ENCODE results near the gene SIRPB2. TPM values are rescaled to one million over a fixed set of nuclear protein-coding genes. Genes with fewer than 3 reads are reported as not detected.

The SIRPB2 gene
- total and polyA plus RNA-seq, 7 donors, result 0.18 to 1.8 (median 1.1) TPM

- no peak overlapping the region for H3K27ac ChIP-seq
- H3K9me3 ChIP-seq, result no peaks in the 10 kb centered on the region
- H3K4me1 ChIP-seq, result no peaks in the 10 kb centered on the region
- no peaks in the 10 kb centered on the region for H3K36me3 ChIP-seq (ENCODE audit: insufficient read depth in 1 of 2, low read depth in 1 of 2)
- no peak overlapping the region for H3K4me3 ChIP-seq
- intact Hi-C loops (cut with DNase I), result no loop called here
- H3K27me3 ChIP-seq (ENCODE audit: insufficient read depth in 3 of 3, low read length in 2 of 3), result no peaks in the 10 kb centered on the region
- TF ChIP-seq, protein P1, sequence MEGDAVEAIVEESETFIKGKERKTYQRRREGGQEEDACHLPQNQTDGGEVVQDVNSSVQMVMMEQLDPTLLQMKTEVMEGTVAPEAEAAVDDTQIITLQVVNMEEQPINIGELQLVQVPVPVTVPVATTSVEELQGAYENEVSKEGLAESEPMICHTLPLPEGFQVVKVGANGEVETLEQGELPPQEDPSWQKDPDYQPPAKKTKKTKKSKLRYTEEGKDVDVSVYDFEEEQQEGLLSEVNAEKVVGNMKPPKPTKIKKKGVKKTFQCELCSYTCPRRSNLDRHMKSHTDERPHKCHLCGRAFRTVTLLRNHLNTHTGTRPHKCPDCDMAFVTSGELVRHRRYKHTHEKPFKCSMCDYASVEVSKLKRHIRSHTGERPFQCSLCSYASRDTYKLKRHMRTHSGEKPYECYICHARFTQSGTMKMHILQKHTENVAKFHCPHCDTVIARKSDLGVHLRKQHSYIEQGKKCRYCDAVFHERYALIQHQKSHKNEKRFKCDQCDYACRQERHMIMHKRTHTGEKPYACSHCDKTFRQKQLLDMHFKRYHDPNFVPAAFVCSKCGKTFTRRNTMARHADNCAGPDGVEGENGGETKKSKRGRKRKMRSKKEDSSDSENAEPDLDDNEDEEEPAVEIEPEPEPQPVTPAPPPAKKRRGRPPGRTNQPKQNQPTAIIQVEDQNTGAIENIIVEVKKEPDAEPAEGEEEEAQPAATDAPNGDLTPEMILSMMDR (IDR thresholded peaks at IDR 0.05), result no peak
- 59 to 66% (median 63%) methylated on average over 5 of the region's 5 CpGs for WGBS, 3 donors
- ATAC-seq, result no peak
- DNase-seq, result no peak
These were observed 25.8 kb upstream of the SIRPB2 start for GRCh38 chr20:1517010-1517409.

- 79 to 88% (median 87%) methylated on average over 1 of the region's 1 CpG for WGBS, 3 donors
- Histone ChIP-seq H3K4me1 (no peaks in the 10 kb centered on the region), H3K4me3 (no peak overlapping the region), H3K27me3 (ENCODE audit: insufficient read depth in 3 of 3, low read length in 2 of 3) (peaks cover 0 to 3% (median 0%) of the 10 kb centered on the region in 3 donors), H3K27ac (no peak overlapping the region), H3K36me3 (ENCODE audit: insufficient read depth in 1 of 2, low read depth in 1 of 2) (no peaks in the 10 kb centered on the region), H3K9me3 (no peaks in the 10 kb centered on the region)
- TF ChIP-seq, protein P1 (IDR thresholded peaks at IDR 0.05), result no peak
- DNase-seq (no peak), ATAC-seq (no peak)
- intact Hi-C loops (cut with DNase I), result no loop called here
These were observed 22.6 kb upstream of the SIRPB2 start for GRCh38 chr20:1513801-1514200.

DNA sequence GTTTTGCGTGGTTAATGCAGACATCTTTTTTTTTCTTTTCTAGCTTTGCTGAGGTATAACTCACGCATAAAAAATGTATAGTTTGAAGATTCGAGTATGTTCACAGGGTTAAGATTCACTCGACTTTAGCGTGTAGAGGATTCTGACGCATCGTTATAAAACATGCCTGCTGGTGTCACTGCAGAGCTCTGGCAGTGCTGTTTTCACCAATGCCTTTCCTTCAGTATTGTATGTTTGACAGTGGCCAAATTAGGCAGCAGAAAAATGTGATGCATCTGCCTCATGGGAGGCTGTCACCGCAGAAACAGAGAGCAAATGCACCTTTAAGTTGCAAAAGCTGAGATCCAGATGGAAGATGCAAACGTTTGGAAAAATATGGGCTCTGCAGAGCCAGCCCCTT, 18.0 kb upstream of the SIRPB2 start:
- TF ChIP-seq, protein P1 (IDR thresholded peaks at IDR 0.05), result peak; percentile 9
- DNase-seq, result no peak

GRCh38 chr20:1508574-1508973, 17.4 kb upstream of the SIRPB2 start:
- no peak overlapping the region for H3K27ac ChIP-seq
- intact Hi-C loops (cut with DNase I), result no loop called here
- H3K4me1 ChIP-seq, result no peaks in the 10 kb centered on the region
- no peak for DNase-seq
- H3K36me3 ChIP-seq (ENCODE audit: insufficient read depth in 1 of 2, low read depth in 1 of 2), result no peaks in the 10 kb centered on the region
- H3K9me3 ChIP-seq, result no peaks in the 10 kb centered on the region
- ATAC-seq, result no peak
- H3K27me3 ChIP-seq (ENCODE audit: insufficient read depth in 3 of 3, low read length in 2 of 3), result peaks cover 0 to 3% (median 0%) of the 10 kb centered on the region in 3 donors
- H3K4me3 ChIP-seq, result no peak overlapping the region
- TF ChIP-seq, protein P1 (IDR thresholded peaks at IDR 0.05), result no peak

More for the DNA sequence above, 18.0 kb upstream of the SIRPB2 start:
- no peaks in the 10 kb centered on the region for H3K9me3 ChIP-seq
- H3K4me1 ChIP-seq, result no peaks in the 10 kb centered on the region
- no peak overlapping the region for H3K4me3 ChIP-seq
- 38 to 44% (median 41%) methylated on average over 9 of the region's 9 CpGs for WGBS, 3 donors
- peaks cover 0 to 3% (median 0%) of the 10 kb centered on the region in 3 donors for H3K27me3 ChIP-seq (ENCODE audit: insufficient read depth in 3 of 3, low read length in 2 of 3)
- intact Hi-C loops (cut with DNase I), result no loop called here
- H3K27ac ChIP-seq, result no peak overlapping the region
- H3K36me3 ChIP-seq (ENCODE audit: insufficient read depth in 1 of 2, low read depth in 1 of 2), result no peaks in the 10 kb centered on the region
- ATAC-seq, result no peak

GRCh38 chr20:1507276-1507675, 16.1 kb upstream of the SIRPB2 start:
- no peak for DNase-seq
- intact Hi-C loops (cut with DNase I), result no loop called here
- WGBS, 3 donors, result 66 to 77% (median 69%) methylated on average over 3 of the region's 3 CpGs
- Histone ChIP-seq H3K9me3 (no peaks in the 10 kb centered on the region), H3K36me3 (ENCODE audit: insufficient read depth in 1 of 2, low read depth in 1 of 2) (no peaks in the 10 kb centered on the region), H3K4me3 (no peak overlapping the region), H3K4me1 (no peaks in the 10 kb centered on the region), H3K27me3 (ENCODE audit: insufficient read depth in 3 of 3, low read length in 2 of 3) (peaks cover 0 to 4% (median 0%) of the 10 kb centered on the region in 3 donors), H3K27ac (no peak overlapping the region)
- TF ChIP-seq, protein P1 (IDR thresholded peaks at IDR 0.05), result no peak
- ATAC-seq, result no peak
